HepG2 (cell line): ENCODE results near the gene CDKN2C. TPM values are rescaled to one million over a fixed set of nuclear protein-coding genes. Genes with fewer than 3 reads are reported as not detected.

Experiments
- ATAC-seq: fragments of 200-7000 bp; cut with Tn5 transposase; 3 replicates; pipeline ENCODE4 v1.9.1; 2020; ENCODE audit warnings: mild to moderate bottlenecking, moderate library complexity
- BruUV-seq: library from RNA; stranded (reverse); fragments of 400-500 nt; replicated peaks from 2 replicates; lab custom pipeline; 2021; lab: Mats Ljungman, UMichigan
- CTCF ChIA-PET: fragments of 300-600 bp; formaldehyde crosslinking; extraction: SDS; loops from one replicate; lab custom pipeline; 2021; ENCODE audit warnings: low total read pairs, inconsistent platforms, low intra/inter-chr PET ratio; lab: Yijun Ruan, JAX
- POLR2A ChIA-PET: fragments of 350-600 bp; sonication (Branson Sonifier 250); formaldehyde crosslinking; loops from one replicate; lab custom pipeline; 2020; ENCODE audit warnings: antibody characterized with exemption, inconsistent platforms; lab: Yijun Ruan, JAX
- DNase-seq: peaks from one replicate; pipeline ENCODE4 v3.0.0-alpha.2; 2015; ENCODE audit warnings: low spot score
- FAIRE-seq: peaks from 3 replicates; lab custom pipeline; 2011; peaks lifted over from hg19 to GRCh38; lab: Jason Lieb, UNC
- H2AFZ ChIP-seq: one replicate; pipeline ENCODE4 v1.6.1; 2011; ENCODE audit warnings: low read length, inconsistent platforms
- H3K27ac ChIP-seq: fragments of 300-600 bp; 3 replicates; pipeline ENCODE4 v1.8.0; 2011; ENCODE audit warnings: mixed run types, mild to moderate bottlenecking, mixed read lengths, low read length, inconsistent platforms; ENCODE audit not compliant: insufficient read depth; ENCODE audit errors: extremely low read length
- H3K27me3 ChIP-seq, 2 experiments: fragments of 200-600 bp in 1 of 2; 2 replicates in 1 of 2; 3 replicates in 1 of 2; pipeline versions ENCODE4 v1.6.0 to v1.8.0; 2011; ENCODE audit warnings: low read length in 2 of 2, mild to moderate bottlenecking in 2 of 2, moderate library complexity in 2 of 2, inconsistent platforms in 1 of 2; ENCODE audit not compliant: insufficient read depth in 2 of 2, control insufficient read depth in 1 of 2
- H3K36me3 ChIP-seq, 2 experiments: fragments of 200-600 bp in 1 of 2; replicated peaks in 1 of 2; 2 replicates in 1 of 2; 3 replicates in 1 of 2; pipeline versions ENCODE4 v1.5.1 to v1.8.0; 2011; ENCODE audit warnings: low read length in 2 of 2, inconsistent platforms in 1 of 2; ENCODE audit not compliant: insufficient read depth in 2 of 2, control insufficient read depth in 1 of 2
- H3K4me1 ChIP-seq: 2 replicates; pipeline ENCODE4 v1.5.1; 2012; ENCODE audit warnings: low read length, inconsistent platforms; ENCODE audit not compliant: insufficient read depth
- H3K4me2 ChIP-seq: 2 replicates; pipeline ENCODE4 v1.6.0; 2011; ENCODE audit warnings: low read depth, low read length, inconsistent platforms
- H3K4me3 ChIP-seq, 3 experiments: fragments of 200-600 bp in 1 of 3; sonication (generic), shearing (Covaris generic) in 1 of 3; replicated peaks in 1 of 3; 2 replicates each; pipeline ENCODE4 v1.5.1; 2011 to 2016; ENCODE audit warnings: low read length in 3 of 3, inconsistent platforms in 2 of 3, low read depth in 2 of 3, mild to moderate bottlenecking in 2 of 3, control low read depth in 1 of 3, mixed read lengths in 1 of 3; ENCODE audit not compliant: insufficient read depth in 1 of 3
- H3K79me2 ChIP-seq: one replicate; pipeline ENCODE4 v1.6.1; 2011; ENCODE audit warnings: low read length, inconsistent platforms; ENCODE audit not compliant: insufficient read depth
- H3K9ac ChIP-seq: 2 replicates; pipeline ENCODE4 v1.6.0; 2011; ENCODE audit warnings: mild to moderate bottlenecking, low read depth, low read length, inconsistent platforms; ENCODE audit not compliant: insufficient read depth
- H3K9me3 ChIP-seq: 2 replicates; pipeline ENCODE4 v1.5.1; 2012; ENCODE audit warnings: mild to moderate bottlenecking, low read length
- H4K20me1 ChIP-seq: 2 replicates; pipeline ENCODE4 v1.6.0; 2011; ENCODE audit warnings: inconsistent platforms, mild to moderate bottlenecking, low read length, moderate library complexity; ENCODE audit not compliant: insufficient read depth
- FOXK1 ChIP-seq: sonication (generic); formaldehyde crosslinking; IDR thresholded peaks from 2 replicates; pipeline ENCODE4 v1.4.0; 2020; ENCODE audit warnings: low read depth, missing genetic modification reagents, borderline replicate concordance
- HNRNPLL ChIP-seq: fragments of 200-400 bp; formaldehyde crosslinking; IDR thresholded peaks from 2 replicates; pipeline ENCODE4 v1.6.1; 2017; ENCODE audit warnings: mild to moderate bottlenecking, low read depth, low read length; ENCODE audit not compliant: poor library complexity, severe bottlenecking
- MAFK ChIP-seq, 2 experiments: IDR thresholded peaks in 1 of 2; conservative IDR thresholded peaks in 1 of 2; 2 replicates each; pipeline ENCODE4 v1.6.1; 2011; ENCODE audit warnings: improper control_type of control experiment in 2 of 2, low read length in 2 of 2
- MXI1 ChIP-seq: IDR thresholded peaks from 3 replicates; pipeline ENCODE4 v1.6.1; 2012; ENCODE audit warnings: low read depth, low read length, inconsistent platforms, borderline replicate concordance
- POGZ ChIP-seq: sonication (generic); formaldehyde crosslinking; IDR thresholded peaks from 2 replicates; pipeline ENCODE4 v1.4.0; 2020; ENCODE audit warnings: mild to moderate bottlenecking, missing genetic modification reagents
- TCF7 ChIP-seq: sonication (generic); IDR thresholded peaks from 2 replicates; pipeline ENCODE4 v1.6.1; 2016; ENCODE audit warnings: antibody characterized with exemption, low read depth
- ZBTB20 ChIP-seq: sonication (generic); formaldehyde crosslinking; IDR thresholded peaks from 2 replicates; pipeline ENCODE4 v1.8.1; 2023; ENCODE audit warnings: missing genetic modification reagents, low read depth, mild to moderate bottlenecking, borderline replicate concordance
- ZNF552 ChIP-seq: sonication (generic); formaldehyde crosslinking; IDR thresholded peaks from 2 replicates; pipeline ENCODE4 v1.9.0; 2022; ENCODE audit warnings: missing genetic modification reagents, mild to moderate bottlenecking, borderline replicate concordance
- WGBS: methylation state at CpG from one replicate; pipeline ENCODE4 v1.1.6; 2017; ENCODE audit warnings: low lambda C conversion rate; 5-methylcytosine and 5-hydroxymethylcytosine counted together
- in situ Hi-C: cut with HindIII; loops from 2 replicates; pipeline ENCODE4 v1.10.0; 2017; ENCODE audit warnings: low pct_unique_long_range_greater_than_20kb; ENCODE audit not compliant: extremely low pct_ligation_motif_present
- intact Hi-C: fragments of 100-400 bp; cut with micrococcal nuclease; formaldehyde crosslinking; loops from one replicate; pipeline ENCODE4 v1.10.0; 2022; ENCODE audit not compliant: unreplicated experiment
- polyA plus RNA-seq, 8 experiments: library from polyadenylated mRNA; depleted of rRNA in 3 of 8; stranded (reverse) in 7 of 8; unstranded in 1 of 8; fragments of >200 nt; fragmentation: Illumina TruSeq in 4 of 8; extraction: Trizol in 4 of 8; gene quantifications; 2 replicates each; pipeline versions ENCODE4 v1.2.1 to v1.2.3, GENCODE V29; 2011 to 2016; ENCODE audit warnings: low read depth in 4 of 8, missing spikeins in 1 of 8, mixed read lengths in 1 of 8; ENCODE audit not compliant: insufficient read depth in 1 of 8
- total RNA-seq, 5 experiments: library from RNA; depleted of rRNA; stranded (reverse); fragments of >200 nt; fragmentation: Illumina TruSeq; extraction: Trizol; gene quantifications; 2 replicates each; pipeline ENCODE4 v1.2.3, GENCODE V29; 2016; ENCODE audit warnings: low read depth in 1 of 5
- TF ChIP-seq, protein P1 (sequence below): sonication (generic); formaldehyde crosslinking; IDR thresholded peaks from 2 replicates; pipeline ENCODE4 v1.8.0; 2022; ENCODE audit warnings: low read depth, missing genetic modification reagents
- TF ChIP-seq, protein P2 (sequence below): sonication (generic); formaldehyde crosslinking; IDR thresholded peaks from 2 replicates; pipeline ENCODE4 v1.5.0; 2020; ENCODE audit warnings: mild to moderate bottlenecking, missing genetic modification reagents
- TF ChIP-seq, protein P3 (sequence below), 2 experiments: sonication (generic) in 1 of 2; formaldehyde crosslinking in 1 of 2; IDR thresholded peaks; 2 replicates each; pipeline versions ENCODE4 v1.4.0 to v1.6.1; 2018 to 2020; ENCODE audit warnings: missing genetic modification reagents in 2 of 2, borderline replicate concordance in 1 of 2, low read depth in 1 of 2, mild to moderate bottlenecking in 1 of 2, missing biosample characterization in 1 of 2
- TF ChIP-seq, protein P4 (sequence below): sonication (generic); formaldehyde crosslinking; IDR thresholded peaks from 2 replicates; pipeline ENCODE4 v1.8.0; 2023; ENCODE audit warnings: mild to moderate bottlenecking, missing genetic modification reagents

CDKN2C gene
- total and polyA plus RNA-seq, 2 of the 13 experiments (the other 11 are each of a cell fraction or from before 2014, with no cell fraction given), result 7.8 to 13.7 TPM

DNA sequence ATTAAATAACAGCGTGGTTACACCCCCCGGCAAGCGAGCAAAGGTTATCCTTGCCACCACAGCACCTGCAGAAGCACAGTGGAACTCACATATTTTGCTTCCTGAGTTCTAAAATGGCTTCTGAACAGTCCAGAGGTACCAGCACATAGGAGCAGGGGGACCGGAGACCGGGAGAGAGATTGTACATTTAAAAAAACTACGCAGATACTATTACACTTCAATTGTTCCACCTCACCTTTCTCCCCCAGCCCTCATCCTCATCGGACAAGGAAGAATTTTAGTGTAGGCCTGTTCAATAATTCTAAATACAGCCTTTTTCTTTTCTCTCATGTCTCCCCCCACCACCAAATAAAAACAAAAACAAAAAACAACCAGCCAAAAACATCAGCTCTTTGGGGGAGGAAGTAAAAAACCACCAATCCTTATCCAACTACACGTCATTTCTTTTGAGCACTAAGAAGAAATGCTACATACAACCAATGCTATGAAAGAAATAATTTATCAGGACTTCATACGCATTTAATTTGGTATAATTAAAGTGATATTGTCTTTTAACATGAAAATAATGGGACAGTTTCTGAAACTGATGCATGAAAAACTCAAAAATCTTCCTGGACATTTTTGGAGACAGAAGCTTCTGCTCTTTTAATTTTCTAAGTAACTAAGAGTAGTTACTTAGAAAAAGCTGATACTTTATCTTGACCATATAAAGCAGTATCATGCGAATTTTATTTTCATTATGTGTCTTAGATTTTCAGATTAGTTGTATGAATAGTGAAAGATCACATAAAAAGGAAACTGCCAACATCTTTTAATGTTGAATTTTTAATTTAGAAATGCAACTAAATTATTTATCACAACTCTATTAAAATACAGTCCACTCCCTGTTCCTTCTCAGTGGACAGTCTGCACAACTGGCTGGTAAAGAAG lies 9.1 kb downstream of the CDKN2C start (continued):
- no peak for TF ChIP-seq ZBTB20
- TF ChIP-seq ZNF552 (CRISPR knock-in tag), result no peak
- TF ChIP-seq, protein P1, sequence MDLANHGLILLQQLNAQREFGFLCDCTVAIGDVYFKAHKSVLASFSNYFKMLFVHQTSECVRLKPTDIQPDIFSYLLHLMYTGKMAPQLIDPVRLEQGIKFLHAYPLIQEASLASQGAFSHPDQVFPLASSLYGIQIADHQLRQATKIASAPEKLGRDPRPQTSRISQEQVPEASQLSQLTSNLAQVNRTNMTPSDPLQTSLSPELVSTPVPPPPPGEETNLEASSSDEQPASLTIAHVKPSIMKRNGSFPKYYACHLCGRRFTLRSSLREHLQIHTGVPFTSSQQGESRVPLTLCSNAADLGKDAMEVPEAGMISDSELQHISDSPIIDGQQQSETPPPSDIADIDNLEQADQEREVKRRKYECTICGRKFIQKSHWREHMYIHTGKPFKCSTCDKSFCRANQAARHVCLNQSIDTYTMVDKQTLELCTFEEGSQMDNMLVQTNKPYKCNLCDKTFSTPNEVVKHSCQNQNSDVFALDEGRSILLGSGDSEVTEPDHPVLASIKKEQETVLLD (CRISPR knock-in tag), result no peak
- TF ChIP-seq, protein P2, sequence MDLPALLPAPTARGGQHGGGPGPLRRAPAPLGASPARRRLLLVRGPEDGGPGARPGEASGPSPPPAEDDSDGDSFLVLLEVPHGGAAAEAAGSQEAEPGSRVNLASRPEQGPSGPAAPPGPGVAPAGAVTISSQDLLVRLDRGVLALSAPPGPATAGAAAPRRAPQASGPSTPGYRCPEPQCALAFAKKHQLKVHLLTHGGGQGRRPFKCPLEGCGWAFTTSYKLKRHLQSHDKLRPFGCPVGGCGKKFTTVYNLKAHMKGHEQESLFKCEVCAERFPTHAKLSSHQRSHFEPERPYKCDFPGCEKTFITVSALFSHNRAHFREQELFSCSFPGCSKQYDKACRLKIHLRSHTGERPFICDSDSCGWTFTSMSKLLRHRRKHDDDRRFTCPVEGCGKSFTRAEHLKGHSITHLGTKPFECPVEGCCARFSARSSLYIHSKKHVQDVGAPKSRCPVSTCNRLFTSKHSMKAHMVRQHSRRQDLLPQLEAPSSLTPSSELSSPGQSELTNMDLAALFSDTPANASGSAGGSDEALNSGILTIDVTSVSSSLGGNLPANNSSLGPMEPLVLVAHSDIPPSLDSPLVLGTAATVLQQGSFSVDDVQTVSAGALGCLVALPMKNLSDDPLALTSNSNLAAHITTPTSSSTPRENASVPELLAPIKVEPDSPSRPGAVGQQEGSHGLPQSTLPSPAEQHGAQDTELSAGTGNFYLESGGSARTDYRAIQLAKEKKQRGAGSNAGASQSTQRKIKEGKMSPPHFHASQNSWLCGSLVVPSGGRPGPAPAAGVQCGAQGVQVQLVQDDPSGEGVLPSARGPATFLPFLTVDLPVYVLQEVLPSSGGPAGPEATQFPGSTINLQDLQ (CRISPR knock-in tag), result no peak

DNA sequence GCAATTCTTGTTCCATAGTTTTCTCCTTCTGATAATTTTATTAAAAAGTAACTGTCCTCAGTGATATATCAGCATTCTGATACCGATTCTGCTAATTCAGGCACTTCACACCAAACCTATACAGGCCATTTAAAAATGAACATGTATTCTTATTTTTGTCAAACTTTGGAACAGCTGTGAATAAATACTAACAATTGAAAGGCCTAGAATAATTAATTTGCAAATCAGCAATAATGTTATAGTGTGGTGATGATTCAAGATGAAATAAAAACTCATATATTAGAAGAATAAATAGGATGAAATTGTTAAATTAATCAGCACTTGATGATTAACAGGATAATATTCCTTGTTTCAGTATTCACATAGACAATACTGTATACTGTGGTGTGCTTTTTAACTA lies 9.9 kb downstream of the CDKN2C start:
- no peaks in the 10 kb centered on the region for H4K20me1 ChIP-seq
- peak overlapping the region; percentile 77 for H3K4me2 ChIP-seq
- H3K79me2 ChIP-seq, result peaks cover 24% of the 10 kb centered on the region
- H3K4me3 ChIP-seq, result 0 out of 6 replicates have a peak overlapping the region, but pooled peaks of 1 of the 3 experiments have one; percentile 75
- POLR2A ChIA-PET, result no interaction called here
- no TSS peak for BruUV-seq
- in situ Hi-C loops, result loop anchor here (5.0 to 10.0 kb wide), 2 partner anchors 55 to 203 kb away; no protein-coding TSS in a partner anchor
- peak overlapping the region; percentile 93 for H3K27ac ChIP-seq
- H3K9me3 ChIP-seq, result no peaks in the 10 kb centered on the region
- no peaks in the 10 kb centered on the region; a peak in 1 of 5 replicates for H3K27me3 ChIP-seq
- H3K9ac ChIP-seq, result peak overlapping the region; percentile 90; the same call in 1 of the 2 replicates
- 75% methylated on average over 1 of the region's 1 CpG for WGBS
- peaks cover 21% of the 10 kb centered on the region for H3K4me1 ChIP-seq
- DNase-seq, result no peak
- TF ChIP-seq TCF7, result no peak
- no peak for TF ChIP-seq MXI1
- TF ChIP-seq, protein P3, sequence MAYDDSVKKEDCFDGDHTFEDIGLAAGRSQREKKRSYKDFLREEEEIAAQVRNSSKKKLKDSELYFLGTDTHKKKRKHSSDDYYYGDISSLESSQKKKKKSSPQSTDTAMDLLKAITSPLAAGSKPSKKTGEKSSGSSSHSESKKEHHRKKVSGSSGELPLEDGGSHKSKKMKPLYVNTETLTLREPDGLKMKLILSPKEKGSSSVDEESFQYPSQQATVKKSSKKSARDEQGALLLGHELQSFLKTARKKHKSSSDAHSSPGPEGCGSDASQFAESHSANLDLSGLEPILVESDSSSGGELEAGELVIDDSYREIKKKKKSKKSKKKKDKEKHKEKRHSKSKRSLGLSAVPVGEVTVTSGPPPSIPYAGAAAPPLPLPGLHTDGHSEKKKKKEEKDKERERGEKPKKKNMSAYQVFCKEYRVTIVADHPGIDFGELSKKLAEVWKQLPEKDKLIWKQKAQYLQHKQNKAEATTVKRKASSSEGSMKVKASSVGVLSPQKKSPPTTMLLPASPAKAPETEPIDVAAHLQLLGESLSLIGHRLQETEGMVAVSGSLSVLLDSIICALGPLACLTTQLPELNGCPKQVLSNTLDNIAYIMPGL (CRISPR knock-in tag; IDR thresholded peaks at IDR 0.05; ENCODE audit: borderline replicate concordance in 1 of 2, low read depth in 1 of 2), result no peak
- no peak for TF ChIP-seq FOXK1
- TF ChIP-seq MAFK (conservative IDR thresholded peaks at IDR 0.05 in 1 of 2, IDR thresholded peaks at IDR 0.05 in 1 of 2; ENCODE audit: low read length in 2 of 2), result peak; percentile 11 to 34; a peak in 1 of 4 replicates
- TF ChIP-seq HNRNPLL, result no peak
- TF ChIP-seq, protein P4, sequence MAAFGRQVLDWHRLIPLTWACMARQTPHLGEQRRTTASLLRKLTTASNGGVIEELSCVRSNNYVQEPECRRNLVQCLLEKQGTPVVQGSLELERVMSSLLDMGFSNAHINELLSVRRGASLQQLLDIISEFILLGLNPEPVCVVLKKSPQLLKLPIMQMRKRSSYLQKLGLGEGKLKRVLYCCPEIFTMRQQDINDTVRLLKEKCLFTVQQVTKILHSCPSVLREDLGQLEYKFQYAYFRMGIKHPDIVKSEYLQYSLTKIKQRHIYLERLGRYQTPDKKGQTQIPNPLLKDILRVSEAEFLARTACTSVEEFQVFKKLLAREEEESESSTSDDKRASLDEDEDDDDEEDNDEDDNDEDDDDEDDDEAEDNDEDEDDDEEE (CRISPR knock-in tag), result no peak
- no peak for TF ChIP-seq POGZ (CRISPR knock-in tag)
- CTCF ChIA-PET, result no interaction called here
- no peak overlapping the region for H2AFZ ChIP-seq
- ATAC-seq, result no peak
- H3K36me3 ChIP-seq, result no peaks in the 10 kb centered on the region
- no peak for FAIRE-seq
- intact Hi-C loops, result no loop called here
